ENCODE results near the gene JHY. TPM values are rescaled to one million over a fixed set of nuclear protein-coding genes. Genes with fewer than 3 reads are reported as not detected.
"Not testable (repeated sequence)": the region's sequence is repeated elsewhere in the genome, so short reads cannot be mapped to it uniquely, and the experiment has no call there.

Gene JHY
- total RNA-seq: 11.1 TPM

- DNase-seq (ENCODE audit: low spot score): peak; percentile 54
Measured at GRCh38 chr11:122882189-122882856, at the start of gene JHY. Gene JHY, plus strand, starts transcription at chr11:122882759. Its CDS starts 3,091 bp downstream, at chr11:122885850.

DNA sequence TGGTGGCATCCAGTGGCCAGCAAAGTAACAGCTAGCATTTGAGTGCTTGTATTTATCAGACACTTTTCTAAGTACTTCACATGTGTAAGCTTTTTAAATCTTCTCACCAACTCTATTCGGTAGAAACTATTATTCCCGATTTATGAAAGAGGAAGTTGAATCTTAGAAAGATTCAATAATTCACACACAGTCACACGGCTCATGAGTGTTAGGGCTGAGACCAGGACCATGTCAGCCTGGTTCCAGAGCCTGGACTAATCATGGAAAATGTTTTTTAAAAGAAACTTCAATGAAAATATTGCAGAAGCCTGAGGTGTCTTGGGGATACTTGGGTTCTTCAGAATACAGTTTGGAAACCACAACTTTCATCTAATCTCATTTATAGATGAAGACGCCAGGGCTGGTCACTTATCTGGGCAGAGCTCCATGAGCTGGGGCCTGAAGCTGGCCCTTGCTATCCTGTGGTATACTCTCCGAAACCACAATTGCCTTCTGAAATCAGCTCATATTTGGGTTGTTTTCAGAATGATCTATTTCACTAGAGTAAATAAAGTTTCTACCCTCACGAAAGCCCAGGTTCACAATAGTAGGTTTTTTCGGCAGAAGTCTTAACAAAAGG, 48.6 kb upstream of the JHY start:
- no peak for DNase-seq (ENCODE audit: low spot score)

DNA sequence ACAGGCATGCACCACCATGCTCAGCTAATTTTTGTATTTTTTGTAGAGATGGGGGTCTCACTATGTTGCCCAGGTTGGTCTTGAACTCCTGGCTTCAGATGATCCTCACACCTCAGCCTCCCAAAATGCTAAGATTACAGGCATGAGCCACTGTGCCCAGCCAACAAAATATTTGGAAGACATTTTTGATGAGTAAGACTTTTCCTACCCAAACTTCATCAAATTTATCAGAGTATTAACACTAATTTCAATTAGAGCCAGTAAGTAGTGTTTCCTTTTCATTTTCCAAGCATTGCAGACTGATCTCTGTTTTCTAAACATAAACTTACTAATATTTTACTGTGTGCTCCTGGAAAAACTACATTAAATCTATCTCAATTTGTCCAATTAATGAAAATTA, 45.6 kb upstream of the JHY start:
- no peak for DNase-seq (ENCODE audit: low spot score)

GRCh38 chr11:122837528-122838346, 44.8 kb upstream of the JHY start:
- no peak for DNase-seq (ENCODE audit: low spot score)

DNA sequence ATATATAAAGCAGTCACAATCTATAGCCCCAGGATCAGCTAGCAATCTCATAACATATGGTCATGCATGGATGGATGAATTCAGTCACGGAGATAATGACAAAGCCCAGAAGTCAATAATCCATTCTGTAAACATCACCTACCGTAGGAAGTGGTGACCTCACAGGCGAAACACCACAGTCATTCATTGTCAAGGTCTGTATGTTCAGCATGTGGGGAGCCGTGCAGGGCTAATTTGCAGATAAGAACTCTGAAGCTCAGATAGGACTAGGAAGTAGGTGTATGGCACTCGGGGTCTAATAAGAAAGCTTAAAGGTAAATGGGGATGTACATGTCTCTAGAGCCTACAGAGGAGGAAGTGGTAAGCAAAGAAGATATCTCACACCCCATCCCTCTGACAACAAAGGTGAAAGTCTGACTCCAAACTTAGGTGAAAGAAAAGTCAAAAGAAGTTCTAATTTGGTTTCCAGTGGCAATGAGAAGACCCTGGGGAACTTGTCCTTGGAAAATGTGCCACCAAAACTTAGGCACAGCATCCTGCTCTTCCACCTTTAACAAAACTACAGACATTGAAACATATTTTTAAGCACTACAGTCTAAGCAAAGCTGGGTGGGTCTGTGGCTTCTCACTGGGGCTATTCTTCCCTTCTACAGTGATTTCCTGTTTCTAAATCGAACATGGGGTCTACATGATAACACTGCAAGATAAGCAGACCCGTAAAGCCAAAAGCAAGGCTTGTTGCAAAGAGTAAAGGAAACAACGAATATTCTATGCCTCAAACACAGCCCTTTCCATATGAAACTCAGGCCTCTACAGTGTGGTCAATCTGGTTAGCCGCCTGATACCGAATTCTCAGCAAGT, 39.0 kb upstream of the JHY start:
- DNase-seq (ENCODE audit: low spot score): no peak

DNA sequence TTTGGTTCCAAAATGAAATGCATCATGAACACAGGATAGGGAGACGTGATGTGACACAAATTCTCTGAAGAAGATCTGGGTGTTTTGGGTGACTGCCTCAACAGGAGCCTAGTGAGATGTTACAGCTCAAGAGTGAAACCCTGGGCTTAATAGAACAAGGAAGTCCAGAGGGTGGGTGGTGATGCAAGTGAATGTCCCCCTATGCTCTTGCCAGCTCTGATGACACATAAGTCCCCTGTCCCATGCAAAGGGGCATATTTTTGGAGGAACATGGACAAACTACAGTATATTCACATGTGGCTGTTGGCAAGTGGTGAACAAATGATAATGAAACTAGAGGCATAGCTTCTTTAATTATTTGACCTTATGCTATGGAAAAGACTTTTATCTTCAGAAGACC, 35.1 kb upstream of the JHY start:
- no peak for DNase-seq (ENCODE audit: low spot score)

DNA sequence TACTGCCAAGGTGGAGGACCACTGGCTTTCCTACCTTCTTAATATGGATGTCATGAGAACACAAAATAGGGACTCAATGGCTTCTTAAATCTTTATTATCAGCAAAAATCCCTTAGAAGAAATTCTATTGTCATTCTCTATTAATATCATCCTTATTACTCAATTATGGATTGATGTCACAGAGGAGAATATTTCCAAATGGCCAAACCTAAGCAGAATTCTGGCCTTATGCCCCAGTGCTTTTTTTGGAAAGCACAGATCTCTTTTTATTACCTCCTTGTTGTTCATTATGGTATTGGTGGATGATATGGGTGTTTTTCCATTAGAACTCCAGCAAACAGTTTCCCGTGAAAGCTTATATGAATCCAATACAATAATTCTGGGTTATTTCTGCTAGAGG, 34.4 kb upstream of the JHY start:
- DNase-seq (ENCODE audit: low spot score): no peak

DNA sequence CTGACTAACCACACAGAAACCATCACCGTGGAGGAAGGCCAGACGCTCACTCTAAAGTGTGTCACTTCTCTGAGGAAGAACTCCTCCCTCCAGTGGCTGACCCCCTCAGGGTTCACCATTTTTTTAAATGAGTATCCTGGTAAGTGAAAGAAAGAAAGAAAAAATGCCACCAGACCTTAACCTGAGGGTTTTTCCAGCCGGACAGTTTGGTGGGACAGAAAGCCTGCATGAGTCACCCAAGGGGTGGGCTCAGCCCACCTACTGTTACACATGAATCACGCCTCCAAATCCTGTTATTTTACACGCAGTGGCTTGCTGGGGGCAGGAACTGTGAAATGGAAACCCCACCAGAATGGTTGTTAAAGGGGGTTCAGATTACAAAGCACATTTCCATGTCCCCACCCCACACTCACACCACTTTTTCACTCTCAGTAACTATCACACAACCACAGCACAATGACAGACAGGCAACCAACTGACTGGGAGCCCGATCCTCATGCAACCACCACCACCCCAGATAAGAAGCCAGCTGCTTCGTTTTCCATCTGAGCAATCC, 32.4 kb upstream of the JHY start:
- no peak for DNase-seq (ENCODE audit: low spot score)

- DNase-seq (ENCODE audit: low spot score): no peak
Measured at GRCh38 chr11:122851366-122851966, 31.1 kb upstream of the JHY start.

DNA sequence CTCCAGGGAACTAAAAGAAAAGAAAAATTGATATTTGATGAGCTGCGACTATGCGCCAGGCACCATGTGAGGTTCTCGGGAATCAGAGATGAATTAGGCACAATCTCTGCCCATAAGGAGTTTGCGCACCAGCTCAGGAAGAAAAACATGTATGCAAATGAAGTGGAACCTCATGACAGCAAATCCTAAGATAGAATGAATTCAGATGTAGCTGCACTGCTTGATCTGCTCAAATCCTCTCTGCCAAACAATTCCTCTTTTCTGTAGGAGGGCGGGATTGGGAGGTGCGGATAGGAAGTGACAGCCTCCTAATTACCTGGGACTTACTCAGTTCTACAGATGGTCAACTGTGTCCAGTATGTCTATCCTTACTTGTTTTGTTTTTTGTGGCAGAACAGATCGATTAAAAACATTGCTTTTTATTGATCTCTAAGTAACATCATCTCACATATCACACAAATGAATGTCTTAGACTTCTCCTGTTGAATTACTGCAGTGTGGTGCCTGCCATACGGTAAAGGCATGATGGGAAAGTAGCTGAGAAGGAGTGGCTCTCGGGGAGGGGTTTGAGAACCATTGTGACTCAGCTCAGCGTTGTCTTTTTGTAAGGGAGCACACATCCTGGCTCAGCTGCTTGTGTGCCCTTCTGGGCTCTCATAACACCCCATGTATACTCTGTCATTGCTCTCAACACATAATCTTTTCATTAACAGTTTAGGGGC, 30.3 kb upstream of the JHY start:
- DNase-seq (ENCODE audit: low spot score): no peak

DNA sequence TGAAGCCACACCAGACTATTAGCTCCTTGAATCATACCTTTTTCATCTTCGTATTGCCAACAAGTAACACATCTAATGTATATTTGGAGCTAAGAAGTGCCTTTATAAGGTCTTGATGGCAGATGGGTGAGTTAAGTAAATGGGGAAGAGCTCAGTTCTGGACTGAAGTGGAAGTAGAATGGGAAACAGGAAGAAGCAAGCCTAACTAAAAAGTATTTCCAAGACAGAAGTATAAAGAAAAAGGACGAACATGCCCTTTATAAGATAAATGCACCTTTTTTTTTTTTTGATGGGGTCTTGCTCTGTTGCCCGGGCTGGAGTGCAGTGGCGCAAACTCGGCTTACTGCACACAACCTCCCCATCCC, 29.8 kb upstream of the JHY start:
- no peak for DNase-seq (ENCODE audit: low spot score)

- no peak for DNase-seq (ENCODE audit: low spot score)
Measured at GRCh38 chr11:122853261-122853660, 29.3 kb upstream of the JHY start.

DNA sequence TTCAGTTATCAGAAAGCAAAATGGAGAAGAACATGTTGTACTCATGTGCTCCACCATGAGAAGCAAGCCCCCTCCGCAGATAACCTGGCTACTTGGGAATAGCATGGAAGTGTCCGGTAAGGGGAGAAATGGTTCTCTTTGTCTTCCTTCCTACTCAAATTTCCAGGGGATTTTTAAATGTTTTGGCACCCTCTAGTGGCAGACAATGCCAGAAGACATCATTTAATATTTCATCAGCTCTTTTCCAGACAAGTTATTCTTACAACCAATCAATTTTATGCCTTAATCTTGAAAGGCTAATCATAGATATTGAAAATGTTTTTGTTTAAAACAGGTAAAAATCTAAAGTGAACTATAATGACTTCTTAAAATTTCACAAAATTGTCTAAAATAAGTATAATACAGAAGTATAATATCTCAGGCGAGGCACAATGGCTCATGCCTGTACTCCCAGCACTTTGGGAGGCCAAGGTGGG, 28.6 kb upstream of the JHY start:
- DNase-seq (ENCODE audit: low spot score): peak; percentile 70

DNA sequence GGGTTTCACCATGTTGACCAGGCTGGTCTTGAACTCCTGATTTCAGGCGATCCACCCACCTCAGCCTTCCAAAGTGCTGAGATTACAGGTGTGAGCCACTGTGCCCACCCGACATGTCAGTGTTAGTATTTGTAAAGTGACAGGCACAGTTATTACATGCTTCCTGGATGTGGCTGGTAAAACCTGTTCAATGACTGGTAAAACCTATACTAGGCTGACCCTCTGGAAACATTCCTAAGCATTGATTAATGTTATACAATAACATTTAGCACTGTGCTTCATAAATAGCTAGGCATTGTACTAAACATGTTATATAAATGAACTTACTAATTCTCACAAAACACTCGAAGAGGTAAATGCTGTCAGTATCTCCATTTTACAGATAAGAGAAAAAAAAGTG, 20.9 kb upstream of the JHY start:
- no peak for DNase-seq (ENCODE audit: low spot score)

DNA sequence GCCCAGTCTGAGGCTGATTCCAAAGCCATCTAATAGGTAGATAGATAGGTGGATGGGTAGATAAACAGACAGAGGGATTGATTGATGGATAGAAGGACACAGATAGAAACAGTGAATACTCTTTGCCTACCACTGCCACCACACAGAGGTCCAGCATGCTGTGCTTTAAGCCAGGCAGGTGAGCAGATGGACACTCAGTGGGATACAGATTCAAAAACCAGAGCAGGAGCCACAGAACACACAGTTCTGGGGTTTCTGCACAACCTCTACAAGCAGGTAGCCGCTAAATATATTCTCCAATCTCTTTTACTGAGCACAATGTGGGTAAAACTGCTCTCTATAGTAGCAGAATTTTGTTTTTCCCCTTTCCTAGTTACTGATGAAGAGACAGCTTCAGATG, 20.5 kb upstream of the JHY start:
- DNase-seq (ENCODE audit: low spot score): no peak

GRCh38 chr11:122863154-122863553, 19.4 kb upstream of the JHY start:
- DNase-seq (ENCODE audit: low spot score): not testable (repeated sequence)

GRCh38 chr11:122863704-122864326, 18.7 kb upstream of the JHY start:
- no peak for DNase-seq (ENCODE audit: low spot score)

DNA sequence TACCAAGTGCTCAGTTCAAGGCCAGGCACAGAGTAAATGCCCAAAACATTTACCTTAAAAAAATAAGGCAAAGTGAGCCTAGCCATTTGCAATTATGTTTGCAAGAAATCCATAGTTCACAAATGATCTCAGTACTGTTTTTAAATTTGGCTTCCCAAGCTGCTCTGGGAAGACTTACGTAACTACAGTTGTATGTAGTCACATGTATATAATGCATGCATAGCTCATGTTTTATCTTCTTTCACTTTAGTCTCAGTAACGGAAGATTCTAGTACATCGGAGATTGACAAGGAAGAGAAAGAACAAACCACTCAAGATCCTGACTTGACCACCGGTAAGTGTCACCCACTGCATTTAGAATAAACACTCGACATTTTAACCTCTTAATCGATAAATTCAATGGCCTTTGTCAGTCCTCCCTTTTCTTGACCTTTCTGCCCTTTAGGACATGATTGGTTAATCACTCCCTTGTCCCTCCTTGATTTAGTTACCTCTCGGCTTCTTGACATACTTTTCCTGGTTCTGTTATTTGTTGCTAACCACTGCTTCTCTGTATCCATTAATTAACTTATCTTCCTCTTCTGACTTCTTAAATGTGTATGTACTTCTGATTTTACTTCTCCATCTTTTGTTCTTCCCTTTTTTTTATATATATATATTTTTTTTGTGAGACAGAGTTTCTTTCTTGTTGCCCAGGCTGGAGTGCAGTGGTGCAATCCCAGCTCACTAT, 18.0 kb upstream of the JHY start:
- DNase-seq (ENCODE audit: low spot score): no peak

- DNase-seq (ENCODE audit: low spot score): no peak
Measured at GRCh38 chr11:122869622-122870021, 12.9 kb upstream of the JHY start.

Measured in ureter (tissue), 1 donor.